Endometrial microvascular endothelial cells (primary cell): Measurements from ENCODE around the gene QSOX2. TPM values are rescaled to one million over a fixed set of nuclear protein-coding genes. Genes with fewer than 3 reads are reported as not detected.

Experiments used
- in situ Hi-C: cut with HindIII; loops from 2 replicates; pipeline ENCODE4 v1.10.0; 2017; ENCODE audit warnings: low sequenced_read_pairs, low pct_unique_long_range_greater_than_20kb; ENCODE audit errors: inconsistent ontology term
- total RNA-seq: library from RNA; depleted of rRNA; stranded (reverse); fragments of >200 nt; gene quantifications from one replicate; pipeline ENCODE4 v1.2.3, GENCODE V29; 2015; ENCODE audit errors: inconsistent ontology term

QSOX2 gene
- total RNA-seq, 1 donor from 2014 or later = 21.7 TPM

- in situ Hi-C loops = no loop called here
Observed at GRCh38 chr9:136199391-136200288, 46.0 kb downstream of the QSOX2 start.

DNA sequence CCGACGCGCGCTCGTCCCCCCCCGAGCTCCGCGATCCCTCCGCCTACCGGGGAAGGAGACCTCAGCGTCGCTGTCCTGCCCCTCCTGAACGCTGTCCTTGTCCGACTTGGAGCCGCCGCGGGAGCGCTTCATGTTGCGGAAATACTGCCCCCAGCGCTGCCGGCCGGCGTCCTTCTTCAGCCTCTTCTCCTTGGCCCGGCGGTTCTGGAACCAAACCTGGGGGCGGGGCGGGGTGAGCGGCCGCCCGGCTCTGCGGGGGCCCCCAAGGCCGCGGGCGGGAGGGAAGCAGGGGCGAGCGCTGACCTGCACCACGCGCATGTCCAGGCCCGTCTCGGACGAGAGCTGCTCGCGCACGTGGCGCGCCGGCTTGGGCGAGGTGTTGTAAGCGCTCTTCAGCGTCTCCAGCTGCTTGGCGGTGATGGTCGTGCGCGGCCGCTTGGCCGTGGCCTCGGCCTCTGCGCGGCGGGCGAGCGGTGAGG lies 47.0 kb downstream of the QSOX2 start:
- in situ Hi-C loops = no loop called here

- in situ Hi-C loops = no loop called here
Observed at GRCh38 chr9:136197930-136198604, 47.5 kb downstream of the QSOX2 start.

- in situ Hi-C loops = no loop called here
Observed at GRCh38 chr9:136197084-136197875, 48.3 kb downstream of the QSOX2 start.

GRCh38 chr9:136196404-136197083 lies 49.1 kb downstream of the QSOX2 start:
- in situ Hi-C loops = no loop called here

DNA sequence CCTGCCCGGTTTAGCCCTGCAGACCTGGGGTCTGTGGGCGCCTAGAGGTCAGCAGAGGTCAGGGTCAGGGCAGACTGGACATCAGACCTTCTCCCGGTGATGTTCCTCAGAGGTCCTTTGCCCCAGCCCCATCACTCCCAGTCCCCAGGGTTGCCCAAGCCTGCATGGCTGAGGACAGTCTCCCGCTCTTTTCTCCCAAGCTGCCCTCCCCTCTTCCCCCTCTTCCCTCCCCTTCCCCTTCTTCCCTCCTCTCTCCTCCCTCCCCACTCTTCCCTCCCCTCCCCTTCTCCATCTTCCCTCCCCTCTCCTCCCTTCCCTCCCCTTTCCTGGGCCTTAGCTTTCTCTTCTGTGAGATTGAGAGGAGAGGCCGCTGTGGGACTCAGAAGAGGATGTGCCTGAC lies 51.1 kb downstream of the QSOX2 start:
- in situ Hi-C loops = no loop called here

DNA sequence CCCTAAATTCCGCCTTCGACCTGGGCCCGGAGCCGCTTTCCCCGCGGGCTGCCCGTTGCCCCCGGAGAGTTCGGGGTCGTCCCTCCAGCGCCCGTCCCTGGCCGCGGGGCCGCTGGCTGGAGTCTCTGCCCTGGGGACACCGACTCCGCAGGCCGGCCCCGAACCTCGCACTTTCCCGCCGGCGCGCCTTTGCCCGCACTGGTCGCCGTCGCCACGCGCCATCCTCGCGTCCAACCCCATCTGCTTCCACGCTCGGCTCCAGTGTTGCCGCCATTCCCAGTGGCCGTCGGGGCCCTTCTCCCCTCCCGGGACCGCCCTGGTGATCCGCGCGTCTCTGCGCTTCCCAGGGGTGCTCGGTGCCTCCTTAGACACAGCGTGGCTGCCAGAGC lies 51.7 kb downstream of the QSOX2 start:
- in situ Hi-C loops = no loop called here

GRCh38 chr9:136193127-136193890 lies 52.3 kb downstream of the QSOX2 start:
- in situ Hi-C loops = no loop called here

DNA sequence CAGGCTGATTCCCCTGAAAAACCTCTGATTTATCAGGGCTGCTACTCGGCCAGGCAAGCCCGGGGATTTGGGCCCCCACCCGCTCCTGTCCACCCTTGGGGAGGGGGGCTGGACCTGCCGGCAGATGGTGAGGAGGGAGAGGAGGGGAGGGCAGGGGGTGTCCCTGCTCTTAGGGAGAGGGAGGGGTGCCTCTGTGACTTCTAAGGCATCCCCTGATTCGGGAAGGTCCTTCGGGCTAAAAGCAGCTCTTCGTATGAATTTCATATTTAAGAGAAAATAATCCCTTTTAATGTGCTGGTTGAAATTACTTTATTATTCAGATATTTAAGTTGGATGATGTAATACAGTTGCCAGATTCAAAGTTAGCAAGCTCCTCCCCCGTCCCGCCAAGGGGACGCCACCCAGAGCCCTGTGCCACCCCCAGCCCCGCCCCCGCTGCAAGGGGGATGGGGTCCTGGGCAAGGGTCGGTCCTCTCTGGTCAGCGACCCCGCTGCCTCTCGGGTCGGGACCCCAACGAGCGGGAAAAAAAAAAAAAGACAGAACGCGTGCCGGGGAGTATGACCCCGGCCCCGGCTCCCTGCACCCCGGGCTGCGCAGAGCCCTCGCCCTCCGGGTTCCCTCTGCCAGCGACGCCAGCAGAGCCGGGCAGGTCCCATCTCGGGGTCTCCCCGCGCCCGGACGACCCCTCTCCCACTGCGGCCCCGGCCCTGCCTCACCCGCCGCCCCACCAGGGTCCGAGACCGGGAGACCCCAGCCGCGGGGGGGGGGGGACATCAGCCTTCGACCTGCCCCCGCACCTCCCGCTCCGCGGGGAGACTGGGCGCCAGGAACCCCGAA lies 53.1 kb downstream of the QSOX2 start:
- in situ Hi-C loops = no loop called here

- in situ Hi-C loops = no loop called here
Observed at GRCh38 chr9:136191960-136192286, 53.7 kb downstream of the QSOX2 start.

DNA sequence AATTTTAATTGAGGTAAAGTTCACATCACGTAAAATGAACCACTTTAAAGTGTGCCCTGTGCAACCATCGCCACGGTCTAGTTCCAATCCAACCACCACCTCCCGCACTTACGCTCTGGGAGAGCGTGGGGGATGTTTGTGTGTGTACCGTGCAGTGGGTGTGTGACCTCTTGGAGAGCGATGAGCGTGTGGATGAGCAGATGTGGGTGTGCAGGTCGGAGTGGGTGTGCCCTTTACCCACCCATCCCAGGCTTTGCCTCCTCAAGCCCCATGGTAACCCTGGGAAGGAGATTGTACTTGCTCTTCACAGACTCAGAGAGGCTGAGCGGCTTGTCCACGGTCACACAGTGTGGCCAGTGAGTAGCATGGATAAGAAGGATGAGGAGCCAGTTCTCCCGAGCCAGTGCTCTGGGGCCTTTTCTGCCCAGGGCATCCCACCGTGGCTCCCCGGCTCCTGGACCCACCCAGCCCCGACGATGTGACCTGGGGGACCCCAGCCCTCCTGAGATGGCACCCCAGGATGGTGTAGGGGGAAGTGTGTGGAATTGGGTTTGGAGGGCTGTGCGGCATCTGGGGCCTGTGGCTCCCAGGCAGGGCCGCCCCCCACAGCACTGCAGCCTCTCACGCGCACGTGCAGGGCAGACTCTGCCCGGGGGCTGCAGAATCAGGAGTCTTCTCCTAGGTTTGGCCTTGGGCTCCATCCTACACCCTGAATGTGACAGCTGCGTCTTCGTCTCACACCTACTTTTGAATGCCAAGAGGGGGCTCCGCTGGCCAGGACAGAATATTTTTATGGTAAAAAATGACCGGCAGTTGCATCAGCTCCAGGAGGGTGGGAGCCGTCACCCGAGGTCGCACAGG lies 54.3 kb downstream of the QSOX2 start:
- in situ Hi-C loops = no loop called here

DNA sequence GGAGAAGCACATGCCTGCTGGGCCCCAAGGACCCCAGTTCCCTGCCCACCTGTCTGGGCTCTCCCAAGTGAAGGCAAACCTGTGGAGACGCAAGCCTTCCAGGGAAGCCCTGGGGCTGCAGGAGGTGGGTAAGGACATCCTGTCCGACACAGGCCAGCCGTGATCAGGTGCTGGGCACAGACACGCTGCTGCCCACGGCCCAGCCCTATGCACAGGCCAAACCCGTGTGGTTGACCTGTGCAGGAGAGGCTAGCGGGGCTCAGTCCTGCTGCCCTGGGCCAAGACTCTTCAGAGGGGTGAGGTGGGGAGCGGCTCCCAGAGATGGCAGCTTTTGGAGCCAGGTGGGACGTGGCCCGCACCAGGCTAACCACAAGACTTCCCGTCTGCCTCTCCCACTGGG lies 55.0 kb downstream of the QSOX2 start:
- in situ Hi-C loops = no loop called here

DNA sequence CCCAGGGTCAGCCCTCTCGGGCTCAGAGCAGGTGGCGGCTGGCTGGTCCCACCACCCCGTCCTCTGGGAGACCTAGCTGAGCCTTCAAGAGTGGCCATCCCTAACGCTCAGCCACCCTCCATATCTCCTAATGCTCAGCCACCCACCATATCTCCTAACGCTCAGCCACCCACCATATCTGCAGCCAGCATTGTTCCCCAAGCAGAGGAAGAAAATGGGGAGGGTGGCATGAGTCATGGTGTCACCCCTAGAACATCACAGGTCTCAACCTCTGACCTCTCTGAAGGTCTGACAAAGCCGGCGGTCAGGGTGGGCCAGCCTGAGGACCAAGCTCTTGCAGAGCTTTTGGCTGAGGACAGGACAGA lies 55.4 kb downstream of the QSOX2 start:
- in situ Hi-C loops = no loop called here

DNA sequence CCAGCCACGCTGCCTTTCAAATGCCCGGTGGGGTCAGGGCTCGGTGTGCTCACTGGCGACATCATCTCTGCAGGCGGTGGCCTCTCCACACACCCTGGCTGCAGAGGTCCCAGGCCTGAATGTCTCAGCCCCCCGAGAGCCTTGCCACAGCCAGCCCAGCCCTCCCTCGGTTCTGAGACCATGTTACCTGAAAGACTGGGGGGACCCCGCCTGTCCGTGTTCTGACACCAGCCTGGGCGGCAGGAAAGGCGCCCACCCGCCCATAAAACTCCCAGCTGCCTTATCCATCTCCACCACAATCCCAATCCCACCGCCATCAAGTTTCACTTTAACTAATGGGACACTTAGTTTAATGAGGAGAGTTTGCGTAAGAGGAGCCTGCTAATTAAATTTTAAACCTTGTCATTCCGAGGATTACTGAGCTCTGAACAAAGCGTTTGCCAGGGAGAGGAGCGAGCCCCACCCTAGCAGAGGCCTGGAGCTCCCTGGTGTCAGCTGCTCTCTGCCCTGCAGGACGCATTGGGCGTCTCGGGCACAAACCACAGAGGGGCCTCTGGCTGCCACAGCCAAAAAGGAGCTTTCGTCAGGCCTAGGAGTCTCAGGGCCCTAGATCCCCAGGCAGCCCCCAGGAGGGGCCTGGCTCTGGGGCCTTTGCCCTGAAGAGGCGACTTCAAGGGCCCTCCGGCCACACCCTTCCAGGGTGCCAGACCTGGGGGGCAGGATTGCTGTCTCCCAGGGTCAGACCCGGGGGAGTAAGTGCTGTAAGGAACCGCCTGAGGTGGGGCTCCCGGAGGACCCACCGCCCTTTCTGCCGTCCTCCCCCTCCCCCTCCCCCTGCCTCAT lies 56.0 kb downstream of the QSOX2 start:
- in situ Hi-C loops = no loop called here

DNA sequence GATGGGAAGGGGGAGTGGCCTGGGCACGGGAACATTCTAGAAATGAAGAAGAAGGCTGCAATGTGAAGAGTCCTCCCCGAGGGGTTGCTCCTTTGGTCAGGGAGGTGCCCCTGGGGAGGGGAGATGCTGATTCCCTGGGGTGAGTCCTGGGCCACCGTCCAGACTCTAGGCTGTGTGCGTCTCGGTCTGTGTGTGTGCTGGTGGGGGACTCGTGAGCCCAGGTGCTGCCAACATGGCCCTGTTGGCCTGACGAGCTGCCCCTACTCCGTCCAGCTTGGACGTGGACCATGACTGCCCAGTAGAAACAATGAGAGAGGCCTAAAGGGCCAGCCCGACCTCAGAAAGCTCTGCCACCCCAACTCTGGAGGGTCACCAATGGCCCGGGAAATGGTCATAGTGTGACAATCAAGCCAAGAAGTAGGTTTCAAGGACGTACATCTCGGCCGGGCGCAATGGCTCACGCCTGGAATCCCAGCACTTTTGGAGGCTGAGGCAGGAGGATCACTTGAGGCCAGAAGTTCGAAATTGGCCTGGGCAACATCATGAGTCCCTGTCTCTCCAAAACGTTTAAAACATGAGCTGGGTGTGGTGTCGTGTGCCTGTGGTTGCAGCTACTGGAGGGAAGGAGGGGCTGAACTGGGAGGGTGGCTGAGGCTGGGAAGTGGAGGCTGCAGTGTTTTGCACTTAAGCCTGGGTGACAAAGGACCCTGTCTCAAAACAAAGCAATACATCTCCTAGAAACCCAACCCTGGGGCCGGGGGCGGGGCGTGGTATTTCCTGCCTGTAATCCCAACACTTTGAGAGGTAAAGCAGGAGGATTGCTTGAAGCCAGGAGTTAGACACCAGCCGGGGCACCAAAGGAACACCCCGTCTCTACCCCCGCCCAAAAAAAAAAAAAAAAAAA lies 57.7 kb downstream of the QSOX2 start:
- in situ Hi-C loops = no loop called here
